ENCODE measurements around the gene PLEKHM3.

- TF ChIP-seq EP300 (IDR thresholded peaks at IDR 0.05; ENCODE audit: borderline replicate concordance), result no peak
- no peak for TF ChIP-seq MAX (IDR thresholded peaks at IDR 0.05)
- no peak for TF ChIP-seq CREB1 (IDR thresholded peaks at IDR 0.05; ENCODE audit: low read depth)
- no peak for TF ChIP-seq RAD21 (IDR thresholded peaks at IDR 0.05; ENCODE audit: low read depth)
- no peak for TF ChIP-seq CEBPB (IDR thresholded peaks at IDR 0.05)
- no peak for TF ChIP-seq TAF1 (IDR thresholded peaks at IDR 0.05; ENCODE audit: low read depth)
- TF ChIP-seq NFIC (IDR thresholded peaks at IDR 0.05), result no peak
- TF ChIP-seq REST (IDR thresholded peaks at IDR 0.05; ENCODE audit: low read depth), result no peak
- TF ChIP-seq TEAD4 (IDR thresholded peaks at IDR 0.05), result no peak
- no peak for TF ChIP-seq FOXM1 (IDR thresholded peaks at IDR 0.05; ENCODE audit: borderline replicate concordance, low read depth)
- no peak for TF ChIP-seq EGR1 (IDR thresholded peaks at IDR 0.05)
- TF ChIP-seq YY1 (IDR thresholded peaks at IDR 0.05; ENCODE audit: low read depth), result no peak
- TF ChIP-seq USF1 (IDR thresholded peaks at IDR 0.05), result no peak
- TF ChIP-seq TCF12 (IDR thresholded peaks at IDR 0.05; ENCODE audit: low read depth), result no peak
Observed at GRCh38 chr2:207783514-207783913, 241.8 kb downstream of the PLEKHM3 start.
